Activated naive CD8-positive, alpha-beta T cell treated with anti-CD3 and anti-CD28 coated beads, Interleukin-2, amount 50 U/mL, for 16 hours (primary cell): ENCODE data around the gene CFAP99.

Source experiments
- DNase-seq: peaks from one replicate; pipeline ENCODE4 v3.0.0-alpha.2; 2020; ENCODE audit warnings: low read depth, low spot score

Gene CFAP99

GRCh38 chr4:2468456-2469191 is 49.9 kb downstream of the CFAP99 start, which contains the start of gene RNF4:
Gene RNF4, plus strand, starts transcription at chr4:2469106. Its CDS starts 21,388 bp downstream, at chr4:2490494.
- peak; percentile 90 for DNase-seq

- DNase-seq, result peak; percentile 40
These were observed 50.6 kb downstream of the CFAP99 start for GRCh38 chr4:2469192-2469984.

- no peak for DNase-seq
These were observed 52.0 kb downstream of the CFAP99 start for GRCh38 chr4:2470791-2471190.

- no peak for DNase-seq
These were observed 53.4 kb downstream of the CFAP99 start for GRCh38 chr4:2472187-2472586.

DNA sequence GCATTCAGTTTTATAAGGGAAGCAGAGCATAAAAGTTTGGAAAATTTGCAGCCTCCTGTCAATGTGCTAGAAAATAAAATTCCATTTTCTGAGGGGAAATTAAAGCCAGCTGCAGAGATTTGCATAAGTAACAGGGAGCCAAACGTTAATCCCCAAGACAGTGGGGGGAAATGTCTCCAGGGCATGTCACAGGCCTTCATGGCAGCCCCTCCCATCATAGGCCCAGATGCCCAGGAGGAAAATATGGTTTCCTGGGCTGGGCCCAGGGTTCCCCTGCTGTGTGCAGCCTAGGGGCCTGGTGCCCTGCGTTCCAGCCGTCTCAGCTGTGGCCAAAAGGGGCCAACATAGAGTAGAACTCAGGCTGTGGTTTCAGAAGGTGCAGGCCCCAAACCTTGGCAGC is 59.5 kb downstream of the CFAP99 start:
- DNase-seq, result no peak

DNA sequence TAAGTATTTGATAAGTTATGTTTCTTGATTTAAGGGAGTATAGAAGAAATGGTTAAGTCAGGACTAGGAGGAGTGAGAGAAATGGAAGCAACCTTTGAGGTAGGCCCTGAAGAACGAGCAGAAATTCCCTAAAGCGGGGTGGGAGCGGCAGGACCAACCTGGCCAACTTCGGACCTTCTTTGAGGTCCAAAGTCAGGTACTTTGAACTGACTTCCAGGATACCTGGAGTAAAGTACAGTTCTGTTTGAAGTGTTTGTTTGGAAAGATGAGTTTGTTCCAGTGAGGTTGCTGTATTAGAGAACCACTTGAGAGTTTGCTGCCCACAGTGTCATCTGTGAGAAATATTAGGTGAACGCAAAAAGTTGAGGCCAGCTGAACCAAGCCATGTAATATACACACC is 61.9 kb downstream of the CFAP99 start:
- DNase-seq, result no peak

- DNase-seq, result no peak
These were observed 63.4 kb downstream of the CFAP99 start for GRCh38 chr4:2482192-2482591.

DNA sequence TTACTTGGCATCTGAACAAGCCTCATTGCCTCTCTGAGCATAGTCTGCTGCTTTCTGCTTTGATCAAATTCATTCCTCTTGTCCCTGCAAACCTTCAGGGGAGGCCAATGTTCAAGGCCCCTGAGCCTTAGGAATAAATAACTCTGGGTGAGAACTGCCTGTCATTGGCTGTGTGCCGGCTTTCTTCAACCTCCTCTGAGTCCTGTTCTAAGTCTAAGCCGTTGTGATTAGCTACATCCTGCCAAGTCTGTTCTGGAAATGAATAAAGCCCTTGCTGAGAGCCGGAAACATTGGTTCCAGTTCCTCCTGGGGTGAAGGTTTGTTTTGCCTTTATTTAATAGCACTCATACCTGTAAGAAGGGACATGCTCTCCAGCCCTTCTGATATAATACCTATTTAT is 63.9 kb downstream of the CFAP99 start:
- DNase-seq, result no peak

DNA sequence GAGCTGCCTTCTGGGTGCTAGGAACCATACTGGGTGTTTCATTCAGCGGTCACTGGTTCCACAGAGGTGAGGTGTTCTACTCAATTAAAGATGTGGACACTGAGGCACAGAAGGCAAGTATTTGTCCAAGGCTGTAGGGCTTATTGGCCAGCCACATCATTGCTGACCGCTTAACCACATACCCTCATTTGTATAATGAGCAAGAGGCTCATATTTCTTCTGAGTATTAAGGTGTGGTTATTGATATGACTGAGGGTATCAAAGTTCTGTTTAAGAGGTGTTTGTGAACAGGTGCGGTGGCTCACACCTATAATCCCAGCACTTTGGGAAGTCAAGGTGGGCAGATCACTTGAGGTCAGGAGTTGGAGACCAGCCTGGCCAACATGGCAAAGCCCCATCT is 64.5 kb downstream of the CFAP99 start:
- DNase-seq, result no peak

DNA sequence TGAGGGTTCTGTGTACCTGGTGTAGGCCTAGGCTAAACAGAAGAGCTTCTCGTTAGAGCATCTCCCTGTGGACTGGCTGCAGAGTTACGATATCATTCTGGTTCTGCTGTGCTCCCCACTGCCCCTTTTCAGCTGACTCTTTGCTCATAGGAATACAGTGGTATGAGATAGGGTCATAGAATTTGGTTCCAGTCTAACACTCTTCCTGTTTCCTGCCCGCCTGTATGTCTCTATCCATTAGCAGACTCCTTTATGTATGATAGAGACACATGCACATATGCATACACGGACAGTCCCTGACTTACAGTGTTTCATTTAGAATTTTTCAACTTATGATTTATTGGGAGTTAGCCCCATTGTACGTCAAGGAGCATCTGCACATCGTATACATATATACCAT is 65.4 kb downstream of the CFAP99 start:
- no peak for DNase-seq

GRCh38 chr4:2484993-2485392 is 66.2 kb downstream of the CFAP99 start:
- DNase-seq, result no peak

DNA sequence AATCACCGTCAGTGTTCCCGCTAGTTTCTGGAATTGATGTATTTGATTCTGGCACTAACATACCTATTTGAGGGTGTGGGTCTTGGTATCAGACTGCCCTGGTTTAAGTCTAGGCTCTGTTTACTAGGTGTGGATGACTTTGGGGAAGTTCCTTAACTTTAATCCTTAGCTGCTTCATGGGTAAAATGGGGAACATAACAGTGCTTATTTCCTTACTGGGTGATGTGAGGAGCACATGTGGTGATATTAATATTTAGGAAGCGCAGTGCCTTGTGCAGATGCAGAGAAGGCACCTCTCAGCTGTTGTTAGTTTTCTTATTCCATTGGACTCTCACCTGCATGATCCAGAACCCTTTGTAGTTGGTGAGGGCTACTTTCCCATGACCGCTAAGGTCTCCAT is 67.2 kb downstream of the CFAP99 start:
- DNase-seq, result no peak

DNA sequence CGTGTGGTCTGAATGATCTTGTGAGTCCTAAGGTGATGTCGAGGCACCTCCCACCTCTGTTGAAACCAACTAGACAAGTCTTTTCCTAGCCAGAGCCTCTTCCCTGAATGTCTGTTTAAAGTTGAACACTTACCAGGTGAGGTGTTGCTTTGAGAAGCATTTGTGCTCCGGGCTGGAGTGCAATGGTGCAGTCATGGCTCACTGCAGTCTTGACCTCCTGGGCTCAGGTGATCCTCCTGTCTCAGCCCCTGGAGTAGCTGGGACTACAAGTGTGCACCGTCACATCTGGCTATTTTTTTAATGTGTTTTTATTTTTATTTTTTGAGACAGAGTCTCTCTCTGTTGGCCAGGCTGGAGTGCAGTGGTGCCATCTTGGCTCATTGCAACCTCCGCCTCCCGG is 68.2 kb downstream of the CFAP99 start:
- no peak for DNase-seq

DNA sequence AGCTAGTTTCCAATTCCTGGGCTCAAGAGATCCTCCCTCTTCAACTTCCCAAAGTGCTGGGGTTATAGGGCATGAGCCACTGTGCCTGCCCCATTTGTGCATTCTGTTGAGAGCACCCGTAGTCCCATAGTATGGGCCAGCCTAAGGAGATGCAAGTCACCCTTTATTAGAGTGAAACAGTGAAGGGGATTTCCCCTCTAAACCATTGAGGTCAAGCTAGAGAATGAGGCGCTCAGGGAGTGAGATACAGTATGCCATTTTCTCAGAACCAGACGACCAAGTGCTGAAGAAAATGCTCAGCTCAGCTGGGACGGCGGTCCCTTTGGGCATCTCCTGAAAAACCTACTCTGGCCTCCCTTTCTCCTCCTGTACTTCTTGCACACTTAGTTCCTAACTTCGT is 68.9 kb downstream of the CFAP99 start:
- no peak for DNase-seq

- DNase-seq, result no peak
These were observed 70.5 kb downstream of the CFAP99 start for GRCh38 chr4:2489081-2489805.

- DNase-seq, result no peak
These were observed 71.2 kb downstream of the CFAP99 start for GRCh38 chr4:2489841-2490552.

DNA sequence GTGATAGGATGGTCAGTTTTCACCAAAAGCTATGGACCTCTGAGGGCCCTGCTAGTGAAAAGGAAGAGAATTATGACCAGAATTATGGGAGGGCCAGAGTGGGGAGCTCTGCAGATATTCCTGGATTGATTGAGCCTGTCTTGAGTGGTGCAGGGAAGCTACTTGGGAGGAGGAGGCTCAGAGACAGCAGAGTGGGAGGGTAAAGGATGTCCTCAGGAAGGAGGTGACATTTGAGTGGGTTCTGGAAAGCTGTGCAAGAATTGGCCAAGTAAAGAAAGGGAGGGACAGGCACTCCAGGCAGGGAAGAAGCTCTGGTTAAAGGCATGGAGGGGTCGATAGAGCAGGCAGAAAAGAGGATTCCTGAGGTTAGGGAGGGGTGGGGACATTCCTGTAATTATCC is 74.2 kb downstream of the CFAP99 start:
- no peak for DNase-seq

- DNase-seq, result no peak
These were observed 76.2 kb downstream of the CFAP99 start for GRCh38 chr4:2494992-2495391.

DNA sequence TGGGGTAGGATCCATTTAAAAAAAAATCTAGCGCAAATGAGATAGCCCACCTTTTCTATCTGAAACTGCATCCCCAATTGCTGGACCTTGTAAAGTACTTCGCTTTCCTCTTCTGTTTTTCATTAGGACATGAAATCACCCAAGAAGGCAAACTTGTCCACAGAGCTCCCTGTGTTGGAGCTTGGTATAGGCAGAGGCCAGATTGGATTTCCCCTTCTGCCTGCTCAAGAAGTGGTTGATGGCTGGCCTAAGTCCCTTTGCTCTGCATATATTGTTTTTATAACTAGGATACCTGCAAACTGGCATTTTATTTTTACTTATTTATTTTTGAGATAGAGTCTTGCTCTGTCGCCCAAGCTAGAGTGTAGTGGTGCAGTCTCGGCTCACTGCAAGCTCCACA is 78.6 kb downstream of the CFAP99 start:
- DNase-seq, result no peak

- DNase-seq, result no peak
These were observed 79.2 kb downstream of the CFAP99 start for GRCh38 chr4:2497931-2498330.

GRCh38 chr4:2500547-2500946 is 81.8 kb downstream of the CFAP99 start:
- no peak for DNase-seq
